HG02970 (cell line): ENCODE data around the gene PDE9A.

Experiments used
- ATAC-seq: cut with Tn5 transposase; IDR thresholded peaks from one replicate; pipeline ENCODE4 v1.9.1; 2021; ENCODE audit warnings: mild to moderate bottlenecking, moderate library complexity, moderate number of reproducible peaks; ENCODE audit not compliant: unreplicated experiment, low FRiP score

Gene PDE9A

GRCh38 chr21:42655796-42656770 is 2.7 kb downstream of the PDE9A start:
- ATAC-seq: no peak

- ATAC-seq: no peak
Observed at GRCh38 chr21:42656872-42657271, 3.5 kb downstream of the PDE9A start.

GRCh38 chr21:42657676-42658319 is 4.4 kb downstream of the PDE9A start:
- no peak for ATAC-seq

- ATAC-seq: no peak
Observed at GRCh38 chr21:42658320-42659105, 5.1 kb downstream of the PDE9A start.

- no peak for ATAC-seq
Observed at GRCh38 chr21:42659416-42660117, 6.1 kb downstream of the PDE9A start.

GRCh38 chr21:42660118-42660470 is 6.7 kb downstream of the PDE9A start:
- ATAC-seq: no peak

- no peak for ATAC-seq
Observed at GRCh38 chr21:42661688-42662429, 8.4 kb downstream of the PDE9A start.

GRCh38 chr21:42662430-42663199 is 9.2 kb downstream of the PDE9A start:
- no peak for ATAC-seq

GRCh38 chr21:42663200-42663750 is 9.9 kb downstream of the PDE9A start:
- no peak for ATAC-seq

- no peak for ATAC-seq
Observed at GRCh38 chr21:42663860-42664535, 10.6 kb downstream of the PDE9A start.

GRCh38 chr21:42664614-42665013 is 11.2 kb downstream of the PDE9A start:
- ATAC-seq: no peak

- ATAC-seq: no peak
Observed at GRCh38 chr21:42665026-42665425, 11.6 kb downstream of the PDE9A start.

- no peak for ATAC-seq
Observed at GRCh38 chr21:42665484-42665883, 12.1 kb downstream of the PDE9A start.

GRCh38 chr21:42666023-42666747 is 12.8 kb downstream of the PDE9A start:
- ATAC-seq: no peak

- ATAC-seq: no peak
Observed at GRCh38 chr21:42666925-42667324, 13.5 kb downstream of the PDE9A start.

GRCh38 chr21:42668298-42668992 is 15.0 kb downstream of the PDE9A start:
- no peak for ATAC-seq

- no peak for ATAC-seq
Observed at GRCh38 chr21:42669041-42669440, 15.6 kb downstream of the PDE9A start.
